Ascending aorta (tissue), 1 donor: ENCODE measurements around the gene NLRP13. TPM values are rescaled to one million over a fixed set of nuclear protein-coding genes. Genes with fewer than 3 reads are reported as not detected.

Source experiments
- total RNA-seq: library from RNA; depleted of rRNA; stranded (reverse); fragments of >200 nt; gene quantifications from one replicate; pipeline ENCODE4 v1.1.0, GENCODE V29; 2016

Gene NLRP13
- total RNA-seq, 1 donor from 2014 or later, result not detected

Other genes starting within 250 kb of the NLRP13 start
- not detected for gene NLRP9, start 193.9 kb downstream of the NLRP13 start, total RNA-seq
- not detected for gene RFPL4A, start 173.2 kb downstream of the NLRP13 start, total RNA-seq
- not detected for gene RFPL4AL1, start 163.2 kb downstream of the NLRP13 start, total RNA-seq
- gene NLRP11, start 100.3 kb downstream of the NLRP13 start, total RNA-seq, result not detected
- not detected for gene NLRP4, start 95.8 kb downstream of the NLRP13 start, total RNA-seq
- gene NLRP8, start 15.5 kb upstream of the NLRP13 start, total RNA-seq, result not detected
- not detected for gene NLRP5, start 54.4 kb upstream of the NLRP13 start, total RNA-seq
- gene ZNF787, start 189.0 kb upstream of the NLRP13 start, total RNA-seq, result 18.1 TPM
- gene ZNF444, start 209.0 kb upstream of the NLRP13 start, total RNA-seq, result 94.9 TPM
- gene GALP, start 243.7 kb upstream of the NLRP13 start, total RNA-seq, result not detected